GM18868 (cell line): ENCODE measurements around the gene UPK1B.

ENCODE experiments used
- ATAC-seq: cut with Tn5 transposase; IDR thresholded peaks from one replicate; pipeline ENCODE4 v1.9.1; 2021; ENCODE audit warnings: mild to moderate bottlenecking, moderate library complexity; ENCODE audit not compliant: unreplicated experiment

Gene UPK1B

GRCh38 chr3:119243712-119244111, 70.3 kb downstream of the UPK1B start:
- ATAC-seq, result no peak

- ATAC-seq, result no peak
Observed at GRCh38 chr3:119245778-119246177, 72.4 kb downstream of the UPK1B start.
